Measurements from ENCODE around the gene PRND. TPM values are rescaled to one million over a fixed set of nuclear protein-coding genes. Genes with fewer than 3 reads are reported as not detected.

PRND gene
- total RNA-seq, 1 experiment from 2014 or later: not detected

DNA sequence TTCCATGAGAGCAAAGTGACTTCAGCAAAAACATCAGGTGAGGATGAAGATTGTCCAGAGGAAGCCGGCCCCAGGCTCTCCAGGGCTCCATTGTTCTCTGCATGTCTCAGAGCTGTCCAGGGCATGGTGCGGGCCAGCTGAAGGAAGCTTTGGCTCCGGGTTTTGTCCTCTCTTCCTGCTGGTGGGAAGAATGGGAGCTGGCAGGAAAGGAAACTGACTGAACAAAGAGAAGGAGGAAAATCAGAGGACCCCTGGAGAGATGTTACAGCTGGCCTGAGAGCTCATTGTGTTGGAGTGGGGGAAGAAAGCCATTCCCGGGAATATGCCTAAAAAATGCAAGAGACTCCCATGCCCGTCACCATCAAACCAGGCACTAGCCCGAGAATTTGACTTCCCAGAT lies 27.1 kb downstream of the PRND start:
- Histone ChIP-seq H3K27me3 (ENCODE audit: low read length) (peaks cover 28% of the 10 kb centered on the region), H3K4me1 (ENCODE audit: insufficient read depth, low read length) (no peaks in the 10 kb centered on the region), H3K4me2 (ENCODE audit: low read length) (no peak overlapping the region), H3K9me2 (replicated peaks; ENCODE audit: low read length) (no peaks in the 10 kb centered on the region), H3K27ac (ENCODE audit: low read length) (no peak overlapping the region), H3K4me3 (ENCODE audit: low read length) (no peak overlapping the region), H3K9ac (ENCODE audit: low read length) (no peak overlapping the region), H3K79me2 (ENCODE audit: low read length) (no peaks in the 10 kb centered on the region), H3K9me3 (ENCODE audit: low read length) (no peaks in the 10 kb centered on the region), H3F3A (ENCODE audit: low read length, unreplicated experiment) (no peaks in the 10 kb centered on the region), H2AFZ (ENCODE audit: low read length) (no peak overlapping the region), H4K20me1 (ENCODE audit: low read length) (no peaks in the 10 kb centered on the region), H3K36me3 (ENCODE audit: low read depth, low read length) (no peaks in the 10 kb centered on the region)
- CTCF ChIA-PET: no interaction called here
- DNase-seq (no peak), ATAC-seq (no peak)
- no TSS peak for BruUV-seq (replicated peaks)
- intact Hi-C loops (cut with micrococcal nuclease): no loop called here
- no peak for TF ChIP-seq EZH2phosphoT487 (IDR thresholded peaks at IDR 0.05; ENCODE audit: borderline replicate concordance, low read length)
- no peak for TF ChIP-seq EZH2 (IDR thresholded peaks at IDR 0.05; ENCODE audit: low read length, unreplicated experiment)
- TF ChIP-seq, protein P1, sequence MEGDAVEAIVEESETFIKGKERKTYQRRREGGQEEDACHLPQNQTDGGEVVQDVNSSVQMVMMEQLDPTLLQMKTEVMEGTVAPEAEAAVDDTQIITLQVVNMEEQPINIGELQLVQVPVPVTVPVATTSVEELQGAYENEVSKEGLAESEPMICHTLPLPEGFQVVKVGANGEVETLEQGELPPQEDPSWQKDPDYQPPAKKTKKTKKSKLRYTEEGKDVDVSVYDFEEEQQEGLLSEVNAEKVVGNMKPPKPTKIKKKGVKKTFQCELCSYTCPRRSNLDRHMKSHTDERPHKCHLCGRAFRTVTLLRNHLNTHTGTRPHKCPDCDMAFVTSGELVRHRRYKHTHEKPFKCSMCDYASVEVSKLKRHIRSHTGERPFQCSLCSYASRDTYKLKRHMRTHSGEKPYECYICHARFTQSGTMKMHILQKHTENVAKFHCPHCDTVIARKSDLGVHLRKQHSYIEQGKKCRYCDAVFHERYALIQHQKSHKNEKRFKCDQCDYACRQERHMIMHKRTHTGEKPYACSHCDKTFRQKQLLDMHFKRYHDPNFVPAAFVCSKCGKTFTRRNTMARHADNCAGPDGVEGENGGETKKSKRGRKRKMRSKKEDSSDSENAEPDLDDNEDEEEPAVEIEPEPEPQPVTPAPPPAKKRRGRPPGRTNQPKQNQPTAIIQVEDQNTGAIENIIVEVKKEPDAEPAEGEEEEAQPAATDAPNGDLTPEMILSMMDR (conservative IDR thresholded peaks at IDR 0.05; ENCODE audit: low read depth, low read length): no peak
- POLR2A ChIA-PET (ENCODE audit: unreplicated experiment): no interaction called here

DNA sequence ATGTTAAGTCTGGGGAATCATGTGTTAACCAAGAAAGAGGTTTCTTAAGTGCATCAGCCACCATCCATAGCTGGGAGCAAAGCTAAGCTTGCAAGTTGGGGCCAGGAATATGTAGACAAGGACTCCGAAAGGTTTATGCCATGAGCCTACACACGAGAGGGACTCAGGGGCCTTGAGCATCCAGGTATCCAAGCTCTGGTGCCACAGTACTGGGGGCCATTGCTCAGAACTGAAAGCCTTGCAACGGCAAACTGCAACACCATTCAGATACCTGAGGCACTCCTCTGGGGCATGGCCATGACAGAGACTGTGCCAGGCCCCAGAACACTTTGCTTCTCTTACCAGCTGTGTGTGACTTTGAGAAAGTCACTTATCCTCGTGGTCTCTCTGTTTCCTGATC lies 27.6 kb downstream of the PRND start:
- H3K4me2 ChIP-seq (ENCODE audit: low read length): no peak overlapping the region
- CTCF ChIA-PET: no interaction called here
- H3K27ac ChIP-seq (ENCODE audit: low read length): no peak overlapping the region
- H3F3A ChIP-seq (ENCODE audit: low read length, unreplicated experiment): no peaks in the 10 kb centered on the region
- H3K79me2 ChIP-seq (ENCODE audit: low read length): no peaks in the 10 kb centered on the region
- POLR2A ChIA-PET (ENCODE audit: unreplicated experiment): no interaction called here
- DNase-seq (no peak), ATAC-seq (no peak)
- no peaks in the 10 kb centered on the region for H3K9me2 ChIP-seq (replicated peaks; ENCODE audit: low read length)
- H3K9ac ChIP-seq (ENCODE audit: low read length): no peak overlapping the region
- no peak overlapping the region for H2AFZ ChIP-seq (ENCODE audit: low read length)
- H3K36me3 ChIP-seq (ENCODE audit: low read depth, low read length): no peaks in the 10 kb centered on the region
- no peak overlapping the region for H3K4me3 ChIP-seq (ENCODE audit: low read length)
- H3K27me3 ChIP-seq (ENCODE audit: low read length): peaks cover 28% of the 10 kb centered on the region
- H3K4me1 ChIP-seq (ENCODE audit: insufficient read depth, low read length): no peaks in the 10 kb centered on the region
- no TSS peak for BruUV-seq (replicated peaks)
- no peaks in the 10 kb centered on the region for H4K20me1 ChIP-seq (ENCODE audit: low read length)
- intact Hi-C loops (cut with micrococcal nuclease): no loop called here
- TF ChIP-seq EZH2 (IDR thresholded peaks at IDR 0.05; ENCODE audit: low read length, unreplicated experiment): no peak
- TF ChIP-seq, protein P1 (conservative IDR thresholded peaks at IDR 0.05; ENCODE audit: low read depth, low read length): no peak
- no peak for TF ChIP-seq EZH2phosphoT487 (IDR thresholded peaks at IDR 0.05; ENCODE audit: borderline replicate concordance, low read length)
- H3K9me3 ChIP-seq (ENCODE audit: low read length): no peaks in the 10 kb centered on the region

DNA sequence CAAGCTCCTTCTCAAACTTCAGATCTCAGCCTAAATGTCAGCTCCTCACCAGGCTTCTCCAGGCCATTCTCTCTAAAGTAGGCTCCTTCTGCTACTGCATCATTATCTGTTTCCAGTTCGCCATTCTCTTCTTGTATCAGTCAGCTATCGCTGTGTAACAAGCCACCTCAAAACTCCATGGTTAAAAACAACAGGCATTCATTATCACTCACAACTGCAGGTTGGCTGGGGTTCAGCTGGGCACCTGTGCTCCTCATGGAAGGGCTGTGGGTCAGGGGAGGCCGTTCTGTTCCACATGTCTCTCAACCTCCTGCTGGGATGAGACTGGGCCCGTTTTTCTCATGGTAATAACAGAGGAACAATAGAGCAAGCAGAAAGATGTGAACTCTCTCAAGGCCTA lies 28.7 kb downstream of the PRND start:
- peaks cover 28% of the 10 kb centered on the region for H3K27me3 ChIP-seq (ENCODE audit: low read length)
- H3K4me3 ChIP-seq (ENCODE audit: low read length): no peak overlapping the region
- no peaks in the 10 kb centered on the region for H3K36me3 ChIP-seq (ENCODE audit: low read depth, low read length)
- ChIA-PET CTCF (no interaction called here), POLR2A (ENCODE audit: unreplicated experiment) (no interaction called here)
- no TSS peak for BruUV-seq (replicated peaks)
- no peak overlapping the region for H3K27ac ChIP-seq (ENCODE audit: low read length)
- no peaks in the 10 kb centered on the region for H3K79me2 ChIP-seq (ENCODE audit: low read length)
- DNase-seq (no peak), ATAC-seq (no peak)
- H3K4me2 ChIP-seq (ENCODE audit: low read length): no peak overlapping the region
- intact Hi-C loops (cut with micrococcal nuclease): no loop called here
- H3K9me3 ChIP-seq (ENCODE audit: low read length): no peaks in the 10 kb centered on the region
- H3F3A ChIP-seq (ENCODE audit: low read length, unreplicated experiment): no peaks in the 10 kb centered on the region
- H3K9ac ChIP-seq (ENCODE audit: low read length): no peak overlapping the region
- H2AFZ ChIP-seq (ENCODE audit: low read length): no peak overlapping the region
- H3K9me2 ChIP-seq (replicated peaks; ENCODE audit: low read length): no peaks in the 10 kb centered on the region
- no peaks in the 10 kb centered on the region for H3K4me1 ChIP-seq (ENCODE audit: insufficient read depth, low read length)
- TF ChIP-seq EZH2phosphoT487 (IDR thresholded peaks at IDR 0.05; ENCODE audit: borderline replicate concordance, low read length) (no peak), EZH2 (IDR thresholded peaks at IDR 0.05; ENCODE audit: low read length, unreplicated experiment) (no peak)
- TF ChIP-seq, protein P1 (conservative IDR thresholded peaks at IDR 0.05; ENCODE audit: low read depth, low read length): no peak
- H4K20me1 ChIP-seq (ENCODE audit: low read length): no peaks in the 10 kb centered on the region

Data from PC-3 (cell line).